ENCODE measurements around the gene NYNRIN.

GRCh38 chr14:24404814-24405213 is 6.0 kb downstream of the NYNRIN start:
- TF ChIP-seq POLR2A (IDR thresholded peaks at IDR 0.05) (no peak), POLR2AphosphoS5 (IDR thresholded peaks at IDR 0.05) (no peak)
- TF ChIP-seq, protein P1, sequence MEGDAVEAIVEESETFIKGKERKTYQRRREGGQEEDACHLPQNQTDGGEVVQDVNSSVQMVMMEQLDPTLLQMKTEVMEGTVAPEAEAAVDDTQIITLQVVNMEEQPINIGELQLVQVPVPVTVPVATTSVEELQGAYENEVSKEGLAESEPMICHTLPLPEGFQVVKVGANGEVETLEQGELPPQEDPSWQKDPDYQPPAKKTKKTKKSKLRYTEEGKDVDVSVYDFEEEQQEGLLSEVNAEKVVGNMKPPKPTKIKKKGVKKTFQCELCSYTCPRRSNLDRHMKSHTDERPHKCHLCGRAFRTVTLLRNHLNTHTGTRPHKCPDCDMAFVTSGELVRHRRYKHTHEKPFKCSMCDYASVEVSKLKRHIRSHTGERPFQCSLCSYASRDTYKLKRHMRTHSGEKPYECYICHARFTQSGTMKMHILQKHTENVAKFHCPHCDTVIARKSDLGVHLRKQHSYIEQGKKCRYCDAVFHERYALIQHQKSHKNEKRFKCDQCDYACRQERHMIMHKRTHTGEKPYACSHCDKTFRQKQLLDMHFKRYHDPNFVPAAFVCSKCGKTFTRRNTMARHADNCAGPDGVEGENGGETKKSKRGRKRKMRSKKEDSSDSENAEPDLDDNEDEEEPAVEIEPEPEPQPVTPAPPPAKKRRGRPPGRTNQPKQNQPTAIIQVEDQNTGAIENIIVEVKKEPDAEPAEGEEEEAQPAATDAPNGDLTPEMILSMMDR (IDR thresholded peaks at IDR 0.05) = no peak
